H9 (cell line): ENCODE data around the gene B4GALT1. TPM values are rescaled to one million over a fixed set of nuclear protein-coding genes. Genes with fewer than 3 reads are reported as not detected.

Source experiments
- DNase-seq: peaks from one replicate; pipeline ENCODE4 v3.0.0-alpha.2; 2017
- H2AFZ ChIP-seq: one replicate; pipeline ENCODE4 v1.6.1; 2013; ENCODE audit warnings: mild to moderate bottlenecking, low read length, control low read depth, moderate library complexity
- H2AK5ac ChIP-seq: 2 replicates; pipeline ENCODE4 v1.6.1; 2013; ENCODE audit warnings: low read length, control low read depth, mixed read lengths; ENCODE audit not compliant: insufficient read length
- H2BK120ac ChIP-seq: one replicate; pipeline ENCODE4 v1.6.1; 2013; ENCODE audit warnings: low read depth, mild to moderate bottlenecking, low read length, control low read depth, inconsistent platforms; ENCODE audit not compliant: poor library complexity, severe bottlenecking
- H2BK12ac ChIP-seq: 2 replicates; pipeline ENCODE4 v1.6.1; 2013; ENCODE audit warnings: low read length, control low read depth, mixed read lengths, low read depth; ENCODE audit not compliant: insufficient read length
- H2BK15ac ChIP-seq: 2 replicates; pipeline ENCODE4 v1.6.1; 2013; ENCODE audit warnings: low read depth, low read length, control low read depth
- H2BK20ac ChIP-seq: one replicate; pipeline ENCODE4 v1.6.1; 2013; ENCODE audit warnings: low read depth, mild to moderate bottlenecking, low read length, control low read depth, inconsistent platforms; ENCODE audit not compliant: poor library complexity, severe bottlenecking
- H2BK5ac ChIP-seq: 2 replicates; pipeline ENCODE4 v1.6.1; 2013; ENCODE audit warnings: low read length, control low read depth, mixed read lengths; ENCODE audit not compliant: insufficient read length
- H3K14ac ChIP-seq: 2 replicates; pipeline ENCODE4 v1.6.1; 2013; ENCODE audit warnings: low read length, control low read depth; ENCODE audit not compliant: insufficient read depth
- H3K18ac ChIP-seq: 2 replicates; pipeline ENCODE4 v1.6.1; 2013; ENCODE audit warnings: low read depth, mild to moderate bottlenecking, mixed read lengths, low read length, control low read depth; ENCODE audit not compliant: insufficient read length
- H3K23ac ChIP-seq: 2 replicates; pipeline ENCODE4 v1.6.1; 2013; ENCODE audit warnings: low read length, control low read depth, mixed read lengths, low read depth; ENCODE audit not compliant: insufficient read length
- H3K23me2 ChIP-seq: 2 replicates; pipeline ENCODE4 v1.6.1; 2013; ENCODE audit warnings: low read depth, mild to moderate bottlenecking, mixed read lengths, low read length, control low read depth; ENCODE audit not compliant: insufficient read length, poor library complexity, severe bottlenecking
- H3K27ac ChIP-seq: 2 replicates; pipeline ENCODE4 v1.5.1; 2013; ENCODE audit warnings: low read length, control low read depth, mixed read lengths, low read depth; ENCODE audit not compliant: insufficient read length
- H3K27me3 ChIP-seq: 2 replicates; pipeline ENCODE4 v1.6.1; 2013; ENCODE audit warnings: low read length, control low read depth, inconsistent platforms; ENCODE audit not compliant: insufficient read depth
- H3K4ac ChIP-seq: 2 replicates; pipeline ENCODE4 v1.6.1; 2013; ENCODE audit warnings: low read depth, mild to moderate bottlenecking, control low read depth, inconsistent platforms, low read length, moderate library complexity
- H3K4me1 ChIP-seq: 2 replicates; pipeline ENCODE4 v1.6.1; 2013; ENCODE audit warnings: low read length, control low read depth, inconsistent platforms; ENCODE audit not compliant: insufficient read depth
- H3K4me2 ChIP-seq: 2 replicates; pipeline ENCODE4 v1.6.1; 2013; ENCODE audit warnings: low read length, control low read depth, mixed read lengths; ENCODE audit not compliant: insufficient read length, insufficient read depth
- H3K56ac ChIP-seq: 2 replicates; pipeline ENCODE4 v1.6.1; 2013; ENCODE audit warnings: low read depth, mild to moderate bottlenecking, mixed read lengths, low read length, control low read depth; ENCODE audit not compliant: insufficient read length
- H3K79me1 ChIP-seq: 2 replicates; pipeline ENCODE4 v1.6.1; 2013; ENCODE audit warnings: low read depth, mild to moderate bottlenecking, moderate library complexity, low read length, control low read depth, inconsistent platforms; ENCODE audit not compliant: insufficient read depth, poor library complexity, severe bottlenecking
- H3K79me2 ChIP-seq: 2 replicates; pipeline ENCODE4 v1.6.1; 2013; ENCODE audit warnings: low read length, control low read depth, inconsistent platforms; ENCODE audit not compliant: insufficient read depth
- H3K9ac ChIP-seq: 2 replicates; pipeline ENCODE4 v1.6.1; 2013; ENCODE audit warnings: low read length, control low read depth, mixed read lengths; ENCODE audit not compliant: insufficient read length; ENCODE audit errors: extremely low read depth
- H3K9me3 ChIP-seq: one replicate; pipeline ENCODE4 v1.6.1; 2013; ENCODE audit warnings: low read depth, low read length, inconsistent platforms; ENCODE audit not compliant: control insufficient read depth
- H3T11ph ChIP-seq: one replicate; pipeline ENCODE4 v1.6.1; 2013; ENCODE audit warnings: mild to moderate bottlenecking, low read length, control low read depth, inconsistent platforms
- H4K20me1 ChIP-seq: one replicate; pipeline ENCODE4 v1.6.1; 2013; ENCODE audit not compliant: control insufficient read depth, insufficient read length, insufficient read depth
- H4K5ac ChIP-seq: 2 replicates; pipeline ENCODE4 v1.6.1; 2013; ENCODE audit warnings: low read depth, mild to moderate bottlenecking, mixed read lengths, low read length, control low read depth; ENCODE audit not compliant: insufficient read length
- H4K8ac ChIP-seq: replicated peaks from 2 replicates; pipeline ENCODE4 v1.6.1; 2013; ENCODE audit warnings: low read length, control low read depth, mixed read lengths, low read depth; ENCODE audit not compliant: insufficient read length
- H4K91ac ChIP-seq: 2 replicates; pipeline ENCODE4 v1.6.1; 2013; ENCODE audit warnings: low read depth, mild to moderate bottlenecking, moderate library complexity, mixed read lengths, low read length, control low read depth; ENCODE audit not compliant: insufficient read length
- H3K27ac Mint-ChIP-seq, 3 experiments: 2 replicates in 2 of 3; 3 replicates in 1 of 3; pipeline ENCODE4 v1.8.0; 2020 to 2021; ENCODE audit warnings: mixed read lengths in 3 of 3, mild to moderate bottlenecking in 1 of 3, moderate library complexity in 1 of 3
- H3K27me3 Mint-ChIP-seq: 2 replicates; pipeline ENCODE4 v1.8.0; 2021; ENCODE audit warnings: low read depth, mild to moderate bottlenecking, moderate library complexity, mixed read lengths
- H3K36me3 Mint-ChIP-seq, 3 experiments: 2 replicates in 2 of 3; 3 replicates in 1 of 3; pipeline ENCODE4 v1.8.0; 2020 to 2021; ENCODE audit warnings: low read depth in 3 of 3, mixed read lengths in 3 of 3; ENCODE audit not compliant: insufficient read depth in 1 of 3
- H3K4me1 Mint-ChIP-seq, 2 experiments: 2 replicates each; pipeline ENCODE4 v1.8.0; 2020; ENCODE audit warnings: mixed read lengths in 2 of 2
- H3K4me3 Mint-ChIP-seq, 2 experiments: 2 replicates in 1 of 2; 3 replicates in 1 of 2; pipeline ENCODE4 v1.8.0; 2020 to 2021; ENCODE audit warnings: mild to moderate bottlenecking in 2 of 2, mixed read lengths in 2 of 2, moderate library complexity in 1 of 2
- H3K9me3 Mint-ChIP-seq, 2 experiments: 2 replicates in 1 of 2; 3 replicates in 1 of 2; pipeline ENCODE4 v1.8.0; 2020; ENCODE audit warnings: mild to moderate bottlenecking in 2 of 2, mixed read lengths in 2 of 2, moderate library complexity in 1 of 2
- WGBS: extraction: QIAGEN DNeasy Blood & Tissue Kit; methylation state at CpG from one replicate; pipeline ENCODE4 v1.1.7; 2013; ENCODE audit warnings: missing lambda C conversion rate, low lambda C conversion rate, mixed read lengths; ENCODE audit not compliant: insufficient read length; ENCODE audit errors: extremely low coverage; 5-methylcytosine and 5-hydroxymethylcytosine counted together
- total RNA-seq: library from RNA; stranded (reverse); gene quantifications from 2 replicates; pipeline ENCODE4 v1.2.1, GENCODE V29; 2021
- TF ChIP-seq, protein P1 (sequence below): fragments of 200-600 bp; sonication (generic); conservative IDR thresholded peaks from 3 replicates; pipeline ENCODE4 v1.8.0; 2021; ENCODE audit warnings: antibody characterized with exemption, mild to moderate bottlenecking

The B4GALT1 gene
- total RNA-seq, 1 experiment from 2014 or later = 15.3 TPM

DNA sequence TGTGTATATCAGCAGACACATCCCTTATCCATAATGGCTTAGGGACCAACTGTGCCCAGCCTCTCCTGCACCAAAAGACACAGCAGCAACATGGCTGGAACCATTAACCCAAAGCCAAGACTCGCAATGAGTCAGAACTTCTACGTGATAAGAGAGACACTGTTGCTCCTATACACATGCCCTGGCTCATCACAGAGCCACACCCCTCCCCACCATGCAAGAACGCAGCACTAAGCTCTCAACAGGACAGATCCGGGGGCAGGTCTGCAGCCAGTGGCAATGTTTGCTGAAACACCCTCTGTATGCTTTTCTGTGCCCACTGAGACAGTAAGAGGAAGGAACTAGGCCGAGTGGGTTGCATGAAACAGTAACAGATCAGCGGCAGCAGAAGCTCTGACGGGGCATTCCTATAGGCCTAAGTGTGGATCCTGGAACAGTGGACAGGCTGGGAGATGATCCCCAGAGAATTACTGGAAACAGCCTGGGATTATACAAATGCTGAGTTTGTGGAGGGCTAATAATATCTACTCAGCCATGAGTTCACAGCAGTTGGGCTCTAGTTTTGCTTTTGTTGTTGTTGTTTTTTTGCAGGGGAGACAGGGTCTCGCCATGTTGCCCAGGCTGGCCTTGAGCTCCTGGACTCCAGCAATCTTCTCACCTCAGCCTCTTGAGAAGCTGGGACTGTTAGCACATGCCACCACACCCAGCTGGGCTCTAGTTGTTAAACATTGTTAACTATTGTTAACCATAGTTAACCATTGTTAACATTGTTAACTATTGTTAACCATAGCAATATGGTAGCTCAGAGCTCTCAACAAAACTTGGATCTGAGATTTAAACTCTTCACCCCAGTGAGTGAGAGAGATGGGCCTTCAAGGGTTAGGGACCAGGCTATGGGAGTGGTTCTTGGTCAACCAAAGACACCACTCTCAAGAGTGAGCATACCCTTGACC is 41.0 kb downstream of the B4GALT1 start:
- Histone ChIP-seq H3K4me2 (no peak overlapping the region), H4K91ac (no peak overlapping the region), H3K4me1 (no peaks in the 10 kb centered on the region), H4K5ac (no peak overlapping the region), H3K18ac (no peak overlapping the region), H2BK15ac (no peak overlapping the region), H3K27me3 (no peaks in the 10 kb centered on the region), H3K4ac (no peak overlapping the region), H3T11ph (no peak overlapping the region), H3K79me2 (no peaks in the 10 kb centered on the region), H3K23me2 (no peaks in the 10 kb centered on the region), H3K9me3 (no peaks in the 10 kb centered on the region), H2BK120ac (no peak overlapping the region), H3K56ac (no peak overlapping the region), H2AFZ (no peak overlapping the region), H2BK5ac (no peak overlapping the region), H2BK20ac (no peak overlapping the region), H3K79me1 (no peaks in the 10 kb centered on the region), H3K14ac (no peak overlapping the region), H4K8ac (no peak overlapping the region), H2BK12ac (no peak overlapping the region), H2AK5ac (no peak overlapping the region), H3K23ac (no peak overlapping the region), H3K9ac (no peak overlapping the region), H4K20me1 (no peaks in the 10 kb centered on the region), H3K27ac (no peak overlapping the region)
- DNase-seq = no peak
- Mint-ChIP-seq H3K4me3 (no peak overlapping the region), H3K4me1 (peaks cover 12 to 20% of the 10 kb centered on the region in 2 experiments), H3K27me3 (no peaks in the 10 kb centered on the region; the same call in none of the 2 replicates), H3K27ac (peak overlapping the region in 1 of 3 experiments; percentile 63; a peak in 3 of 7 replicates), H3K9me3 (no peaks in the 10 kb centered on the region), H3K36me3 (peaks cover 14 to 18% (median 17%) of the 10 kb centered on the region in 3 experiments; a peak in 6 of 7 replicates)
- TF ChIP-seq, protein P1, sequence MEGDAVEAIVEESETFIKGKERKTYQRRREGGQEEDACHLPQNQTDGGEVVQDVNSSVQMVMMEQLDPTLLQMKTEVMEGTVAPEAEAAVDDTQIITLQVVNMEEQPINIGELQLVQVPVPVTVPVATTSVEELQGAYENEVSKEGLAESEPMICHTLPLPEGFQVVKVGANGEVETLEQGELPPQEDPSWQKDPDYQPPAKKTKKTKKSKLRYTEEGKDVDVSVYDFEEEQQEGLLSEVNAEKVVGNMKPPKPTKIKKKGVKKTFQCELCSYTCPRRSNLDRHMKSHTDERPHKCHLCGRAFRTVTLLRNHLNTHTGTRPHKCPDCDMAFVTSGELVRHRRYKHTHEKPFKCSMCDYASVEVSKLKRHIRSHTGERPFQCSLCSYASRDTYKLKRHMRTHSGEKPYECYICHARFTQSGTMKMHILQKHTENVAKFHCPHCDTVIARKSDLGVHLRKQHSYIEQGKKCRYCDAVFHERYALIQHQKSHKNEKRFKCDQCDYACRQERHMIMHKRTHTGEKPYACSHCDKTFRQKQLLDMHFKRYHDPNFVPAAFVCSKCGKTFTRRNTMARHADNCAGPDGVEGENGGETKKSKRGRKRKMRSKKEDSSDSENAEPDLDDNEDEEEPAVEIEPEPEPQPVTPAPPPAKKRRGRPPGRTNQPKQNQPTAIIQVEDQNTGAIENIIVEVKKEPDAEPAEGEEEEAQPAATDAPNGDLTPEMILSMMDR = no peak
- WGBS = no CpG with 5 or more reads among the region's 8 CpGs
